ENCODE results near the gene PLSCR4. TPM values are rescaled to one million over a fixed set of nuclear protein-coding genes. Genes with fewer than 3 reads are reported as not detected.

Gene PLSCR4
- polyA plus RNA-seq, 1 of the 3 experiments (the other 2 are of a cell fraction) = 0.05 TPM

DNA sequence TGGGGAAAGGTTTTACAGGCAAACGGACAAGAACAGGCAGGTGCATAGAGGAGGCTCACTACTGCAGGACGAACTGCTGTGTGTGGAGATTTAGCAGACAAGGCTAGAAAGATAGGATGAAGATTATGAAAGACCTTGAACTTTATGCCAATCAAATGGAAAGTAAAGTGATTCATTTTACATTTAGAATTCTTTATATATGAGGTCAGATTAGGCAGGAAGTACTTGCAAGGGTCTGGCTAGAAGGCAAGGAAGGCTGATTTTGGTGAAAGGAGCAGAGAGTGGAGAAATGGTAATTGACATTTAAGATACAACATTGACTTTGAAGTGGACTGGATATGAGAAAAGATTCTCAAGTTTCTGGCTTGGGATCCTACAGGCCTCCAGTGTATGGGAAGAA lies 33.6 kb downstream of the PLSCR4 start:
- Histone ChIP-seq H3K27ac (ENCODE audit: low read depth in 2 of 2, low read length in 1 of 2) (no peak overlapping the region), H3K4me1 (ENCODE audit: control insufficient read depth in 1 of 2, insufficient read depth in 2 of 2, low read depth in 1 of 2, low read length in 1 of 2) (no peaks in the 10 kb centered on the region), H3K79me2 (ENCODE audit: insufficient read depth) (no peaks in the 10 kb centered on the region), H3K9me2 (no peaks in the 10 kb centered on the region), H3K9me3 (no peaks in the 10 kb centered on the region), H3F3A (replicated peaks; ENCODE audit: insufficient read depth) (no peaks in the 10 kb centered on the region), H2AFZ (ENCODE audit: low read depth) (no peak overlapping the region), H3K27me3 (ENCODE audit: insufficient read depth) (no peaks in the 10 kb centered on the region; the same call in 1 of the 2 replicates), H4K20me1 (ENCODE audit: insufficient read depth) (no peaks in the 10 kb centered on the region), H3K4me2 (no peak overlapping the region), H3K9ac (no peak overlapping the region), H3K4me3 (ENCODE audit: low read depth in 2 of 2, low read length in 1 of 2) (no peak overlapping the region), H3K36me3 (replicated peaks in 1 of 2; ENCODE audit: control insufficient read depth in 1 of 2, insufficient read depth in 2 of 2, low read length in 1 of 2) (no peaks in the 10 kb centered on the region)
- ChIA-PET POLR2A (no interaction called here), CTCF (interaction anchor here (1.9 kb wide), 1 partner anchor 110 kb away, joined by 8 read pairs; no protein-coding TSS in a partner anchor)
- WGBS (ENCODE audit: low lambda C conversion rate) = 9% methylated on average over 2 of the region's 2 CpGs
- no peak for DNase-seq
- TF ChIP-seq FOXM1 (IDR thresholded peaks at IDR 0.05; ENCODE audit: low read depth) (no peak), CHD2 (IDR thresholded peaks at IDR 0.05; ENCODE audit: low read length, partially characterized antibody) (no peak), ZBTB33 (IDR thresholded peaks at IDR 0.05; ENCODE audit: borderline replicate concordance, low read depth) (no peak), NRF1 (IDR thresholded peaks at IDR 0.05; ENCODE audit: low read depth, low read length) (no peak)

GRCh38 chr3:146214493-146214892 lies 36.4 kb downstream of the PLSCR4 start:
- Histone ChIP-seq H3F3A (replicated peaks; ENCODE audit: insufficient read depth) (no peaks in the 10 kb centered on the region), H4K20me1 (ENCODE audit: insufficient read depth) (no peaks in the 10 kb centered on the region), H3K36me3 (replicated peaks in 1 of 2; ENCODE audit: control insufficient read depth in 1 of 2, insufficient read depth in 2 of 2, low read length in 1 of 2) (no peaks in the 10 kb centered on the region), H3K9me3 (no peaks in the 10 kb centered on the region), H3K27ac (ENCODE audit: low read depth in 2 of 2, low read length in 1 of 2) (no peak overlapping the region), H3K9me2 (no peaks in the 10 kb centered on the region), H2AFZ (ENCODE audit: low read depth) (no peak overlapping the region), H3K79me2 (ENCODE audit: insufficient read depth) (no peaks in the 10 kb centered on the region), H3K4me1 (ENCODE audit: control insufficient read depth in 1 of 2, insufficient read depth in 2 of 2, low read depth in 1 of 2, low read length in 1 of 2) (no peaks in the 10 kb centered on the region), H3K9ac (no peak overlapping the region), H3K27me3 (ENCODE audit: insufficient read depth) (no peaks in the 10 kb centered on the region; the same call in 1 of the 2 replicates), H3K4me3 (ENCODE audit: low read depth in 2 of 2, low read length in 1 of 2) (no peak overlapping the region), H3K4me2 (no peak overlapping the region)
- TF ChIP-seq ELF1 (IDR thresholded peaks at IDR 0.05) (no peak), YY1 (IDR thresholded peaks at IDR 0.05; ENCODE audit: low read depth) (no peak), RXRA (IDR thresholded peaks at IDR 0.05; ENCODE audit: borderline replicate concordance, low read depth) (no peak), RAD21 (IDR thresholded peaks at IDR 0.05; ENCODE audit: low read length) (no peak)
- TF ChIP-seq, protein P1, sequence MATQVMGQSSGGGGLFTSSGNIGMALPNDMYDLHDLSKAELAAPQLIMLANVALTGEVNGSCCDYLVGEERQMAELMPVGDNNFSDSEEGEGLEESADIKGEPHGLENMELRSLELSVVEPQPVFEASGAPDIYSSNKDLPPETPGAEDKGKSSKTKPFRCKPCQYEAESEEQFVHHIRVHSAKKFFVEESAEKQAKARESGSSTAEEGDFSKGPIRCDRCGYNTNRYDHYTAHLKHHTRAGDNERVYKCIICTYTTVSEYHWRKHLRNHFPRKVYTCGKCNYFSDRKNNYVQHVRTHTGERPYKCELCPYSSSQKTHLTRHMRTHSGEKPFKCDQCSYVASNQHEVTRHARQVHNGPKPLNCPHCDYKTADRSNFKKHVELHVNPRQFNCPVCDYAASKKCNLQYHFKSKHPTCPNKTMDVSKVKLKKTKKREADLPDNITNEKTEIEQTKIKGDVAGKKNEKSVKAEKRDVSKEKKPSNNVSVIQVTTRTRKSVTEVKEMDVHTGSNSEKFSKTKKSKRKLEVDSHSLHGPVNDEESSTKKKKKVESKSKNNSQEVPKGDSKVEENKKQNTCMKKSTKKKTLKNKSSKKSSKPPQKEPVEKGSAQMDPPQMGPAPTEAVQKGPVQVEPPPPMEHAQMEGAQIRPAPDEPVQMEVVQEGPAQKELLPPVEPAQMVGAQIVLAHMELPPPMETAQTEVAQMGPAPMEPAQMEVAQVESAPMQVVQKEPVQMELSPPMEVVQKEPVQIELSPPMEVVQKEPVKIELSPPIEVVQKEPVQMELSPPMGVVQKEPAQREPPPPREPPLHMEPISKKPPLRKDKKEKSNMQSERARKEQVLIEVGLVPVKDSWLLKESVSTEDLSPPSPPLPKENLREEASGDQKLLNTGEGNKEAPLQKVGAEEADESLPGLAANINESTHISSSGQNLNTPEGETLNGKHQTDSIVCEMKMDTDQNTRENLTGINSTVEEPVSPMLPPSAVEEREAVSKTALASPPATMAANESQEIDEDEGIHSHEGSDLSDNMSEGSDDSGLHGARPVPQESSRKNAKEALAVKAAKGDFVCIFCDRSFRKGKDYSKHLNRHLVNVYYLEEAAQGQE (IDR thresholded peaks at IDR 0.05; ENCODE audit: low read depth, low read length) = no peak
- ChIA-PET POLR2A (no interaction called here), CTCF (no interaction called here)
- WGBS (ENCODE audit: low lambda C conversion rate) = 13% methylated on average over 2 of the region's 2 CpGs
- DNase-seq = no peak
